GM19468 (cell line): ENCODE measurements around the gene WDR7.

Experiments
- ATAC-seq: cut with Tn5 transposase; IDR thresholded peaks from one replicate; pipeline ENCODE4 v1.9.1; 2021; ENCODE audit warnings: mild to moderate bottlenecking, moderate library complexity, moderate number of reproducible peaks; ENCODE audit not compliant: unreplicated experiment; ENCODE audit errors: extremely low read depth

Gene WDR7

GRCh38 chr18:57058734-57059133 lies 407.6 kb downstream of the WDR7 start:
- ATAC-seq, result no peak

- no peak for ATAC-seq
These were observed 408.2 kb downstream of the WDR7 start for GRCh38 chr18:57059366-57059765.

- no peak for ATAC-seq
These were observed 409.7 kb downstream of the WDR7 start for GRCh38 chr18:57060814-57061213.

- no peak for ATAC-seq
These were observed 411.0 kb downstream of the WDR7 start for GRCh38 chr18:57062178-57062577.

- ATAC-seq, result no peak
These were observed 411.7 kb downstream of the WDR7 start for GRCh38 chr18:57062844-57063243.

- no peak for ATAC-seq
These were observed 412.5 kb downstream of the WDR7 start for GRCh38 chr18:57063601-57064103.

- no peak for ATAC-seq
These were observed 422.5 kb downstream of the WDR7 start for GRCh38 chr18:57073501-57074187.

DNA sequence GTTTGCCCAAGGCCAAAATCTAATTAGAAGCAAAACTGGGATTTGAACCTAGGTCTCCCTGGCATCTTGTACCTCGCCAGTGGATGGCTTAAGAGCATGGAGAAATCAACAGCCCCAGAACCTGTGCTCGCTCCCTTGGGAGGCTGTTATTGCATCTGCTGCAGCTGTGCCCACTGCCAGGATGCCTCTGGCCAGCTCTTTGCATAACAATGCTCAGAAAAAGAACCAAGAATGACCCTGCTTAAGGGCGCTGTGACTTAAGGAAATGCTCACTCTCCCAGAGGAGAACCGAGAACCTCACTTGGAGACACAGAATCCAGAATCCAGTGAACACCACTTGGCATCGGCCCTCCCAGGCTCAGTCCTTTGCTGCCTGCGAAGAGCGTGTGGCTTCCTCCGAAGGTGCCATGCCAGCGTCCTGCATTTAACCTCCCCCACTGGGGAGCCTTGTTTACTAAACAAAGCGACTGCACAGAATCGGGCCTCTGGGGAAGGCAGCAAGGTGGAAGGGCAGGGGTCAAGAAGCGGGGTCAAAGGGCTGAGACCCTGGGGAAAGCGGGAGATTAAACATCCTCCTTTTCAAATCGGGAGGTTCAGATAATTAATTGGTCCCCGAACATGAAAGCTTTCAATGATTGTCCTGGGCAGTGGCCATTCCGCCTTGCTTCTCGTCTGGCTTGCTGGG lies 424.7 kb downstream of the WDR7 start:
- ATAC-seq, result no peak

- ATAC-seq, result no peak
These were observed 426.0 kb downstream of the WDR7 start for GRCh38 chr18:57077005-57077765.

DNA sequence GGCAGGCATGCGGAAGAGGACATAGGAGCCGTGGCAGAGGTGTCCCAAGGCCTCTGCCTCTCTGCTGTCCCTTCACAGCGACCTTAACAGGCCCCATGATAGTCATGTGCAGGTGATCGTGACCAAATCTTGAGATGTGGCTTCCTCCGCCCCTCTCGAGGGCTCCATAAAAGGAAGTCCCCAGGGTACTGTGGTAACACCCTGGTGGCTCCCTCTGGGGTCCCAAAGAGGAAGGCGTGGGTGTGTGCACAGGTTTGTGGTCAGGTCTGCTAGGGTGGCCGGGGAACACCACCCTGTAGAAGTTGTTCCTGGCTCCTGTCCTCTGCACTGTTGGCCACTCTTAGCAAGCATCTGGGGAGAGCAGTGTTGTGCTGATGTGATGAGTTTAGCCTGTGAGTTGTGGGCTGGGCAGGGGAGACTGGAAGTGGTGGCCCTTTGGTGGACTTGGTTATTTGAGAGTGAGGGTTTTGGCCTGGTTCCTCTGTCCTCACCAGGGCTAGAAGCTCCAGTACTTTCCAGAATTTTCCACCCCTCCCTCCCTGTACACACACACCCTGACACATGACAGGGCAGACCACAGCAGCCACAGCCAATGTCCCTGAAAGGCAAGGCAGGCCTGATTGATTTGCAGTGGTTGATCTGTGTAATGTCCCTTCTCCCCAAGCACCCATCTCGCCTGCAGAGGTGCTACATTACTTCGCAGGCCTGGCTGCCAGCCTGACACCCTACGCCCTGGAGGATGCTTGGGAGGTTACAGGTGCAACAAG lies 426.8 kb downstream of the WDR7 start:
- ATAC-seq, result peak; percentile 89

DNA sequence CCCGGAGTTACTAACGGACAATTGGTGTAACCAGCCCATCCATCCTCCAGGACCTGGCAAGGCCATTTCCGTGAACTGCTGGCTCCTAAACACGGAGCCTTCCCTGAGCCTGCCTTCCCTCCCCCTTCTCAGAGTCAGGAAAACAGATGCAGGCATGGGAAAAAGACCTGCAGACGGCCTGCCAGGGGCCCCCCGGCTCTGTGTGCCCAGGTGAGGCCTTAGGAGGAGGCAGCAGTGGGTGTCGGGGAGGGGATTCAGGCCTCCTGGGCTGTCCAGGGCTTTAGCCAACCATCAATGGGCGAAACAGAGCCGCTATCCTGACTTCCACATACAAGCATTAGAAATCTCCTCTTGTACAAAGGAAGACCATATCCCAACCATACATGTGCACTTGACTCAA lies 427.5 kb downstream of the WDR7 start:
- ATAC-seq, result no peak

DNA sequence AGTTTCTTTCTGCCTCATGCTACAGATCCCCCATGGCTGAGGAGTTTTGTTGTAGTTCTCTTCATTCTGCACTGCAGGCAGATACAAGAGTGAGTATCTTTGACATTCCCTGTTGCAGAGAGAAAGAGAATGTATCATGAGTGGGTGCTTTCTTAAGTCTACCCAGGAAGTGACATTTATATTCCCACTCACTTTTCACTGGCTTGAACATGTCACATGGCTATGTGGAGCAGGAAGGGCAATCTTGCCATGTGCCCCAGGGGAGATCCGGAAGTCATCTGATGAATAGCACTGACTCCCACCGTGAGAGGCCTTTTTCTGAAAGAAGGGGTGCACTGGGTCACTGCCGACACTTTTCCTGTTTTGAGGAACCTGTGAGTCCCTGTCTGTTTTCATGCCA lies 429.3 kb downstream of the WDR7 start:
- no peak for ATAC-seq

- no peak for ATAC-seq
These were observed 430.7 kb downstream of the WDR7 start for GRCh38 chr18:57081899-57082298.

DNA sequence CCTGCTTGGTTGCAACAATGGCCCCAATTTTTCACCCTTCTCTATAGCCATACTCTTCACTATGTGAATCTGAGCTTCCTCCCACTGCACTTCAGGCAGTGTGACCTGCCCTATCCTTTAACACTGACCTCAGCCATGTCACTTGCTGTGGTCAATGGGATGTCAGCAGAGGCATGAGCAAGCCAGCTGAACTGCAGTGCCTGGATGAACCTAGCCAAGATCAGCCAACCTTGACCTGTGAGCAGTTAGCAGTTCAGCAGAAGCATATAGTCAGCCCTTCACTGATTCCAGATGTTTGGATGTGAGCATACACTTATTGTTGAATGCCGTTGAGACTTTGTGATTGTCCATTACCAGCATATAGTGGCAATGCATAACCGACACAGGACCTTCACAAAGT lies 432.3 kb downstream of the WDR7 start:
- ATAC-seq, result no peak

GRCh38 chr18:57084331-57085271 lies 433.4 kb downstream of the WDR7 start:
- peak; percentile 62 for ATAC-seq

DNA sequence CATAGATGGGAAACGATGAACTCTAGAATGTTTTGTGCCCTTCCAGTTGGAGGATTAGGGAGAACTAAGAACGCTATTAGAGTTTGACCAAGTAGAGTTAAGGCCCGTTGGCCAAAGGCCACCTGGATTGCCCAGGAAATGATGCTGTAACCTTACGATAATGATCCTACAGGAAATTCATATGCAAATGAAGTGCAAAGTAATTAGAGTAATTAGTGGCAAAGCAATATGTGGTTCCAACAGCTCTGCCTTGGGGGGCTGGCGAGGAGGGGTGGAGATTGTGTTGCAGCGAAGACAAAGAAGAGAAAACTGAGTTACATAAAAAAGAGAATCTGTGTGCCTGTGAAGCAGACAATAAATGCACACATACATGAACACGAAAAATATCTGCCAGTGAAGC lies 434.2 kb downstream of the WDR7 start:
- no peak for ATAC-seq

DNA sequence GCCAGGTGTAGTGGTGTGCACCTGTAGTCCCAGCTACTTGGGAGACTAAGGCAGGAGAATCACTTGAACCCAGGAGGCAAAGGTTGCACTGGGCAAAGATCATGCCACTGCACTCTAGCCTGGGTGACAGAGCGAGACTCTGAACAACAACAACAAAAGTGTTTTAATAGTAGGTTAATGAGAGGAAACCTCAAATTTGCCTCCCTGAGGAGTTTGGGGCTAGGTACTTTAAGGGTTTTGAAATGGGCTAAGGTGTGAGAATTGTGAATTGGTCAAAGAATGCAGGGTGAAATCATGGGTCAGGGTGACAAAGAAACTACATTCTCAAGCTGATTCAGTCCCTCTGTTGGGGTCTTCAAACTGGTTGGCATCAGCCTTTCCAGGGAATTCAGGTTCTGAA lies 435.0 kb downstream of the WDR7 start:
- ATAC-seq, result no peak
